HL-60 (cell line): ENCODE results near the gene PCED1B.

Experiments
- DNase-seq, 2 experiments: peaks; one replicate each; pipeline ENCODE4 v3.0.0-alpha.2; 2010 to 2020; ENCODE audit warnings: low read depth in 1 of 2, low spot score in 1 of 2
- H3K27ac ChIP-seq: fragments of 250-450 bp; sonication (Bioruptor Pico); replicated peaks from 2 replicates; pipeline ENCODE4 v1.5.1; 2020; ENCODE audit warnings: mild to moderate bottlenecking, moderate library complexity
- H3K27me3 ChIP-seq: fragments of 250-450 bp; sonication (Bioruptor Pico); 2 replicates; pipeline ENCODE4 v1.5.1; 2021; ENCODE audit warnings: mild to moderate bottlenecking, moderate library complexity; ENCODE audit not compliant: insufficient read depth, poor library complexity, severe bottlenecking
- H3K4me3 ChIP-seq: replicated peaks from 2 replicates; pipeline ENCODE4 v1.5.1; 2011; ENCODE audit warnings: mild to moderate bottlenecking, control low read depth, low read length; ENCODE audit not compliant: insufficient read depth
- CTCF ChIP-seq: IDR thresholded peaks from one replicate; pipeline ENCODE4 v1.5.1; 2011; ENCODE audit warnings: low read length, control low read depth, inconsistent platforms; ENCODE audit not compliant: insufficient read depth
- GABPA ChIP-seq: IDR thresholded peaks from 2 replicates; pipeline ENCODE4 v1.6.1; 2012; ENCODE audit warnings: low read depth
- POLR2AphosphoS5 ChIP-seq: IDR thresholded peaks from 2 replicates; pipeline ENCODE4 v1.6.1; 2012; ENCODE audit warnings: low read depth
- REST ChIP-seq: IDR thresholded peaks from 2 replicates; pipeline ENCODE4 v1.6.1; 2012; ENCODE audit warnings: low read depth; ENCODE audit not compliant: insufficient replicate concordance
- SPI1 ChIP-seq: IDR thresholded peaks from 2 replicates; pipeline ENCODE4 v1.6.1; 2012; ENCODE audit warnings: low read depth, mild to moderate bottlenecking, borderline replicate concordance

The PCED1B gene

GRCh38 chr12:47264951-47265350 is 185.5 kb downstream of the PCED1B start:
- Histone ChIP-seq H3K27ac (no peak overlapping the region), H3K27me3 (no peaks in the 10 kb centered on the region), H3K4me3 (no peak overlapping the region)
- DNase-seq: no peak
- no peak for TF ChIP-seq SPI1
- no peak for TF ChIP-seq GABPA
- no peak for TF ChIP-seq POLR2AphosphoS5
- no peak for TF ChIP-seq REST
- no peak for TF ChIP-seq CTCF

GRCh38 chr12:47265391-47265790 is 186.0 kb downstream of the PCED1B start:
- H3K27me3 ChIP-seq: no peaks in the 10 kb centered on the region
- H3K27ac ChIP-seq: no peak overlapping the region
- TF ChIP-seq POLR2AphosphoS5 (no peak), GABPA (no peak), SPI1 (no peak), REST (no peak), CTCF (no peak)
- no peak overlapping the region for H3K4me3 ChIP-seq
- DNase-seq: no peak

- no peak for DNase-seq
- TF ChIP-seq POLR2AphosphoS5: no peak
- TF ChIP-seq CTCF: no peak
- no peak for TF ChIP-seq REST
- TF ChIP-seq SPI1: no peak
- no peak for TF ChIP-seq GABPA
Measured at GRCh38 chr12:47267571-47267970, 188.2 kb downstream of the PCED1B start.

More at GRCh38 chr12:47267571-47267970, 188.2 kb downstream of the PCED1B start:
- H3K27me3 ChIP-seq: no peaks in the 10 kb centered on the region
- H3K27ac ChIP-seq: no peak overlapping the region
- no peak overlapping the region for H3K4me3 ChIP-seq
